Endothelial cell of umbilical vein (primary cell): ENCODE results near the gene NAXD. TPM values are rescaled to one million over a fixed set of nuclear protein-coding genes. Genes with fewer than 3 reads are reported as not detected.

Experiments
- BruUV-seq: library from RNA; stranded (reverse); fragments of 400-500 nt; replicated peaks from 2 replicates; lab custom pipeline; 2021; lab: Mats Ljungman, UMichigan
- CTCF ChIA-PET: fragments of 300-600, 350-600 bp; sonication (Branson Sonifier 250); formaldehyde crosslinking; loops from one replicate; lab custom pipeline; 2021; ENCODE audit warnings: antibody characterized with exemption, inconsistent platforms; lab: Charles Lee
- POLR2A ChIA-PET: fragments of 300-600, 350-600 bp; sonication (Branson Sonifier 250); formaldehyde crosslinking; loops from one replicate; lab custom pipeline; 2021; ENCODE audit warnings: antibody characterized with exemption, inconsistent platforms; lab: Charles Lee
- DNase-seq: peaks from one replicate; pipeline ENCODE4 v3.0.0-alpha.2; 2011; ENCODE audit warnings: low read depth, low spot score
- FAIRE-seq: peaks from 2 replicates; lab custom pipeline; 2011; peaks lifted over from hg19 to GRCh38; lab: Jason Lieb, UNC
- H2AFZ ChIP-seq: 2 replicates; pipeline ENCODE4 v1.6.0; 2012; ENCODE audit warnings: low read depth, low read length, control low read depth, inconsistent platforms
- H3K27ac ChIP-seq: 2 replicates; pipeline ENCODE4 v1.5.1; 2011; ENCODE audit warnings: low read depth, mild to moderate bottlenecking, control low read depth, low read length, moderate library complexity; ENCODE audit not compliant: insufficient read depth
- H3K27me3 ChIP-seq, 2 experiments: 2 replicates each; pipeline versions ENCODE4 v1.6.0 to v1.6.1; 2011; ENCODE audit warnings: low read length in 2 of 2, mixed read lengths in 1 of 2; ENCODE audit not compliant: control insufficient read depth in 2 of 2, insufficient read depth in 2 of 2
- H3K36me3 ChIP-seq, 2 experiments: 2 replicates in 1 of 2; 3 replicates in 1 of 2; pipeline ENCODE4 v1.5.1; 2011; ENCODE audit warnings: low read length in 2 of 2, mild to moderate bottlenecking in 1 of 2, moderate library complexity in 1 of 2; ENCODE audit not compliant: control insufficient read depth in 2 of 2, insufficient read depth in 2 of 2; ENCODE audit errors: extremely low read depth in 1 of 2
- H3K4me1 ChIP-seq: 3 replicates; pipeline ENCODE4 v1.5.1; 2011; ENCODE audit warnings: mild to moderate bottlenecking, low read length; ENCODE audit not compliant: control insufficient read depth, insufficient read depth; ENCODE audit errors: extremely low read depth
- H3K4me2 ChIP-seq: 2 replicates; pipeline ENCODE4 v1.6.1; 2011; ENCODE audit warnings: low read length, control low read depth, mixed read lengths; ENCODE audit not compliant: insufficient read depth
- H3K4me3 ChIP-seq, 3 experiments: fragments of 200-600 bp in 1 of 3; sonication (generic), shearing (Covaris generic) in 1 of 3; replicated peaks in 1 of 3; 2 replicates each; pipeline ENCODE4 v1.5.1; 2011 to 2016; ENCODE audit warnings: control low read depth in 3 of 3, low read length in 3 of 3, mild to moderate bottlenecking in 2 of 3, inconsistent platforms in 1 of 3, low read depth in 1 of 3, moderate library complexity in 1 of 3; ENCODE audit not compliant: insufficient read depth in 1 of 3
- H3K79me2 ChIP-seq: 2 replicates; pipeline ENCODE4 v1.6.0; 2012; ENCODE audit warnings: low read length, inconsistent platforms; ENCODE audit not compliant: control insufficient read depth, insufficient read depth
- H3K9ac ChIP-seq: replicated peaks from 2 replicates; pipeline ENCODE3; 2011; ENCODE audit warnings: low read length, control low read depth; ENCODE audit not compliant: insufficient read depth; ENCODE audit errors: extremely low read depth
- H3K9me1 ChIP-seq: replicated peaks from 3 replicates; pipeline ENCODE4 v1.6.0; 2011; ENCODE audit warnings: mild to moderate bottlenecking, low read length; ENCODE audit not compliant: control insufficient read depth, insufficient read depth; ENCODE audit errors: extremely low read depth
- H3K9me3 ChIP-seq: replicated peaks from 2 replicates; pipeline ENCODE4 v1.5.1; 2012; ENCODE audit warnings: low read length, inconsistent platforms; ENCODE audit not compliant: control insufficient read depth, insufficient read depth
- H4K20me1 ChIP-seq: replicated peaks from 2 replicates; pipeline ENCODE3; 2011; ENCODE audit warnings: mild to moderate bottlenecking, low read length; ENCODE audit not compliant: control insufficient read depth, insufficient read depth; ENCODE audit errors: extremely low read depth
- CTCF ChIP-seq, 2 donors: IDR thresholded peaks; 1 replicate in 1 of 2; 2 replicates in 1 of 2; pipeline ENCODE4 v1.5.1; 2011; ENCODE audit warnings: low read length in 2 of 2, mild to moderate bottlenecking in 2 of 2, moderate library complexity in 2 of 2, control low read depth in 1 of 2, inconsistent platforms in 1 of 2, low read depth in 1 of 2; ENCODE audit not compliant: insufficient read depth in 1 of 2; ENCODE audit errors: extremely low read depth in 1 of 2
- EZH2 ChIP-seq: IDR thresholded peaks from 2 replicates; pipeline ENCODE4 v1.6.1; 2012; ENCODE audit warnings: borderline replicate concordance, low read depth, mild to moderate bottlenecking, moderate library complexity, low read length, inconsistent platforms; ENCODE audit not compliant: severe bottlenecking
- FOS ChIP-seq: IDR thresholded peaks from 2 replicates; pipeline ENCODE4 v1.6.1; 2011; ENCODE audit warnings: mild to moderate bottlenecking, low read length, moderate library complexity, borderline replicate concordance; ENCODE audit not compliant: insufficient read depth
- GATA2 ChIP-seq: IDR thresholded peaks from 2 replicates; pipeline ENCODE4 v1.7.0; 2011; ENCODE audit warnings: low read depth, mild to moderate bottlenecking, moderate library complexity, mixed read lengths, low read length; ENCODE audit not compliant: insufficient read length, insufficient read depth
- JUN ChIP-seq: IDR thresholded peaks from 2 replicates; pipeline ENCODE4 v1.6.1; 2011; ENCODE audit warnings: borderline replicate concordance, low read depth; ENCODE audit not compliant: insufficient read length, insufficient read depth
- MAX ChIP-seq: IDR thresholded peaks from 2 replicates; pipeline ENCODE4 v1.6.1; 2011; ENCODE audit not compliant: insufficient read depth, insufficient read length
- MYC ChIP-seq: IDR thresholded peaks from one replicate; pipeline ENCODE4 v1.6.1; 2011; ENCODE audit warnings: mild to moderate bottlenecking, low read depth, low read length
- POLR2A ChIP-seq: IDR thresholded peaks from 2 replicates; pipeline ENCODE4 v1.6.1; 2012; ENCODE audit warnings: low read depth, mild to moderate bottlenecking, control low read depth, low read length
- POLR2AphosphoS5 ChIP-seq: IDR thresholded peaks from 2 replicates; pipeline ENCODE4 v1.6.1; 2012; ENCODE audit warnings: low read depth, mild to moderate bottlenecking, control low read depth, low read length, moderate library complexity; ENCODE audit not compliant: insufficient read depth
- dilution Hi-C: fragments of 300-500 bp; cut with MboI; formaldehyde crosslinking; loops from one replicate; pipeline ENCODE4 v1.15.0; 2019; ENCODE audit warnings: low sequenced_read_pairs; ENCODE audit not compliant: extremely low pct_ligation_motif_present
- intact Hi-C: fragments of 100-400 bp; cut with micrococcal nuclease; formaldehyde crosslinking; loops from one replicate; pipeline ENCODE4 v1.10.0; 2022
- polyA plus RNA-seq, 4 experiments: library from polyadenylated mRNA; depleted of rRNA in 3 of 4; stranded (reverse) in 3 of 4; unstranded in 1 of 4; fragments of >200 nt; gene quantifications; 2 replicates each; pipeline versions ENCODE4 v1.2.1 to v1.2.3, GENCODE V29; 2011 to 2012; ENCODE audit warnings: missing spikeins in 1 of 4
- total RNA-seq: library from RNA; stranded (reverse); gene quantifications from 2 replicates; pipeline ENCODE4 v1.2.3, GENCODE V29; 2021

Gene NAXD
- total and polyA plus RNA-seq, 2 donors (not counting 3 experiments of a cell fraction or from before 2014, with no cell fraction given): 19.9 to 42.9 TPM

GRCh38 chr13:110628477-110628793, 13.1 kb downstream of the NAXD start:
- Histone ChIP-seq H3K4me3 (no peak overlapping the region), H3K9me1 (no peaks in the 10 kb centered on the region), H4K20me1 (no peaks in the 10 kb centered on the region), H3K4me2 (no peak overlapping the region), H3K4me1 (no peaks in the 10 kb centered on the region), H3K9me3 (no peaks in the 10 kb centered on the region), H3K9ac (no peak overlapping the region), H3K36me3 (peaks cover 8 to 25% of the 10 kb centered on the region in 2 experiments), H3K79me2 (peaks cover 62% of the 10 kb centered on the region), H2AFZ (no peak overlapping the region), H3K27me3 (no peaks in the 10 kb centered on the region), H3K27ac (no peak overlapping the region)
- no peak for FAIRE-seq
- intact Hi-C loops: no loop called here
- dilution Hi-C loops: no loop called here
- DNase-seq: no peak
- POLR2A ChIA-PET: no interaction called here
- TF ChIP-seq MAX: no peak
- TF ChIP-seq POLR2A: no peak
- no peak for TF ChIP-seq MYC
- TF ChIP-seq GATA2: no peak
- no peak for TF ChIP-seq EZH2
- TF ChIP-seq FOS: no peak
- TF ChIP-seq CTCF (IDR thresholded peaks at IDR 0.05; ENCODE audit: extremely low read depth in 1 of 2, insufficient read depth in 1 of 2, low read depth in 1 of 2, low read length in 2 of 2): no peak
- no peak for TF ChIP-seq JUN
- no peak for TF ChIP-seq POLR2AphosphoS5
- CTCF ChIA-PET: interaction anchor here (1.6 kb wide), 1 partner anchor 35 kb away, joined by 4 read pairs; no protein-coding TSS in a partner anchor
- no TSS peak for BruUV-seq
